CD4-positive, alpha-beta T cell treated with Interleukin-2 at 100 ng/mL for 4 hours (primary cell): ENCODE data around the gene CPLANE2.
"Not testable (repeated sequence)": the region's sequence is repeated elsewhere in the genome, so short reads cannot be mapped to it uniquely, and the experiment has no call there.

Experiments
- DNase-seq: peaks from one replicate; pipeline ENCODE4 v3.0.0-alpha.2; 2020; ENCODE audit warnings: low spot score

CPLANE2 gene

DNA sequence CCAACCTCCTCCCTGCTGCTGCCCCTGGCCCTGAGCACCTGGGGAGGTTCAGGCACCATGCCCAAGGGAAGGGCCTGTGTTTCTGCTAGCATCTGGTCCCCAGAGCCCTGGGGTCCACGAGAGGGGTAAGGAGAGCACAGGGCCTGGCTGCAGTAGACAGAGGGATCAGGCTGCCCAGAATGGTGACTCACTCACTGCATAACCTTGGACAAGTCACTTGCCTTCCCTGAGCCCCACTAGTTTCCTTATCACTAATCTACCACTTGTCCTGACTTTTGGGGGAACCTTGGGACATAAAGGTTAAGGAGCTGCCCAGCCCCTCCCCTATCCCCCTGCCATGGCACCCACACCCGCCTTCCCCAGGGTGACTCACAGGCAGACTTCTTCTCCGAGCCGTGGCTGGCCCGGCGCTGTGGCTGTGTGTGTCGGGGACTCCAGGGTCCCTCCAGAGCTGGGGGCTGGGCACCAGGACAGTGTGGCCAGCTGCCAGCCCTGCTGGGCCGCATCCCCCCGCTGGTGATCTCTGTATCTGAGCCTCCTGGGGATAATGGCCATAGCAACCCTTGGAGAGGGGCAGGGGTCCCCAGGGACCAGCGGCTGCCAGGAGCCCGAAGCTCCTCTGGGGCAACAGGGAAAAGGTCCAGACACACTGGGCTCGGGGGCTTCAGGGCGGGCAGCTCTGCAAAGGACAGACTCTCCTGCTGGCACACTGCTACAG is 28.6 kb downstream of the CPLANE2 start:
- no peak for DNase-seq

DNA sequence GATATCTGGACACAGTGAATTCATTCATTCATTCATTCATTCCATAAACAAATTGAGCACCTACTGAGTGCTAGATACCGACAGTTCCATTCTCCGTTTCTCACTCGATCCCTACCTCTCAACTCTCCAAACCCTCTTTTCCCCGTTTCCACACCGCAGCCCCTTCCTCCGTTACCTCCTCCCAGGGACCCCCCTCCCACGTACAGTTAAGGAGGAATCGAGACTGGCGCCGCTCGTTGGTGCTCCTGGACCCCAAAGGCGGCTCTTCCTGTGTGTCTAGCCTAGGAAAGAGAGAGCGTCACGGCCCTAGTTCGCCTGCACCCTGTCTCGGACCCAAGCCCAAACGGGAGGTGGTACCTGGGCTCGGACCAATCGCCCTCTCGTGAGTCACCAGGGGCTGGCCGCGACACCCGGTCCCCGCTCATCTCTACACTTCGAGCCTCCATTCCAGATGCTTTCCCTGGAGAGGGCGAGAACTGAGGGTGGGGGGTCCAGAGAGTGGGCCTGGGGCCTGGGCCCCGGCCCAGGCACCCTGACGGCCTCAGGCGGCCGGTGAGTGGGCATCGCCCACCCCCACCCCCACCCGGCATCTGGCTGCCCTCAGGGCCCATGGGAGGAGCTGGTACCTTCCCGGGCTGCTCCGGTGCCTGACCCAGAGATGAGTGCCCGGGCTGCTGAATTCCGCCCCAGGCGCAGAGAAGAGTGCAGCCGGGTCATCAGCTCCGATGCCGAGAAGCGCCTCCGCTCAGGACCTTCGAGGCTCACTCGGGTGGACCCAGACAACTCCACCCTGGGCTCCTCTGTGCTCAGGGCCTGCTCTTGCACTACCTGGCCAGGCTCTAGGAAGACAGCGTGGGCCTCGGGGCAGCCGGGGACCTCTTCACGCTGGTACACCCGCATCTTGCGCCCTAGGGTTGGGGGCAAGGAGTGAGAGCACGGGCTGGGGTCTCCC is 29.4 kb downstream of the CPLANE2 start:
- no peak for DNase-seq

DNA sequence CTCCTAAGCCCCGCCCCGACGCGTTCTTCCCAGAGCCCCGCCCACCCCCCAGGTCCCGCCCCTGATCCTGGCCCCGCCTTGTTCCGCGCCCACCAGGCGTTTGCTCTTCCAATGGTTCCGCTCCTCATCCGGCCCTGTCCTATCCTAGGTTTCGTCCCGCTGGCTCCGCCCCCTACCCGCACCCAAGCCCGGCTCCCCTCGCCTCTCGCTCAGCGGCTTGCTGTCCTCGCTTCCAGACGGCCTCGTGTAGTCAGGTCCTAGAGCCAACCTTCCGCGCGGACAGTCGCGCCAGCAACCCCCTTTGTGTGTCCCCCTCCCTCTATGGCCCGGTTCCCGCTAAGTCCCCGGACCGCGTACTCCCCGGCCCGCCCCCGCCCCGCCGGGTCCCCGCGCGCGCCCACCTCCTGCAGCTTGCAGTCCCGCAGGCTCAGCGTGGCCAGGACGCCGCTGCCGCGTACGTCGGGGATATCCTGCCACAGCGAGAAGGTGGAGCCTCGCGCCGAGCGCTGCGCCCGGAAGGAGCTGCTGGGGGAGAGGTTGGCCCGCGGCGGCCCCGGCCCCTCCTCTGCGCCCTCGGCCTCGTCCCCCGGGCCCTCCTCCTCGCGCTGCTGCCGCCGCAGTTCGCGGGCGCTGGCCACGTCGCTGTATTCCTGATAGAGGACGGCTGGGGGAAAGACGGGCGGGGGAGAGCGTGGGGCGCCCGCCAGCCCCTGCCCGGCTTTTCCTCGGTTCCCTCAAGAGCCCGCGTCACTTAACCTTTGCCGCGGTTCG is 30.3 kb downstream of the CPLANE2 start:
- DNase-seq = peak; percentile 96

DNA sequence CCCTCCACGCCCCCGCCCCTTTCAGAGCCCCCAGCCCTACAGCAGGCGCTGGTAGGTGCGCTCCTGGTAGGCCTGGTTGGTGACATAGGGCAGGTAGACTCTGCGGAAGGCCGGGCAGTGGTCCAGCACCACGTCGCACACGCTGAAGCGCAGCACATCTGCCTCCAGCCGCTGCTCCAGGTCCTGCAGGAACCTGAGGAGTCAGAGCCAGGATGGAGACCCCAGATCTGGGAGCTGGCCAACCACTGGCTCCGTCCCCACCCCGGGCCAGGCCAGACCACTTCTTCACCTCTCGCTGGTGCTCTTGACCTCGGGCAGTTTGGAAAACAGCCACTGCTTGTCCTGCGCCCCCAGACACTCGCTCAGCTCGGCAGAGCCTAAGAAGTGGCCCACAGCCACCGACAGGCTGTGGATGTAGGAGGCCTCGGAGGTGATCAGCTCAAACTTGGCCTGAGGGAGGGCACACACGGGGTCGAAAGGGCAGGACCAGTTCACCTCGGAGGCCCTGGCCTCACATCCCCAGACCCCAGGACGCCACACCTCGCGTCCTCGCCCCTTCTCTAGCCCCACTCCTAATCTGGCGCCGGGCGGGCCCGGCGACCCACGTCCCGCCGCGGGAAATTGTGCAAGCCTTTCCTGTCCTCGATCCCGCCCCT is 31.0 kb downstream of the CPLANE2 start:
- no peak for DNase-seq

DNA sequence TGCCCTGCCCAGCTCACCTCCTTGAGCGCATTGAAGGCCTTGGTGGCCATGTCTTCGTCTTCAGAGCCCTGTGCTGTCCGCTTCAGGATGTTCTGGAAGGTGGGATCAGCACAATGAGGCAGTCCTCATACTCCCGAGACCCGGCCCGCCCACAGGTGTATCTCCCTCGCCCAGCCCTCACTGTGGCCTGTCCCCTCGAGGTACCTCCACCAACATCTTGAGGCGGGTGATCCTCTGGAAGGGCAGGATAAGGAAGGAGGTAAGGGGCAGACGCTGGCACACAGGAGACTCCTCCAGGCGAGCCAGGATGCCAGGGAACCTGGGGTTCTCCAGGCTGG is 31.7 kb downstream of the CPLANE2 start:
- no peak for DNase-seq

DNA sequence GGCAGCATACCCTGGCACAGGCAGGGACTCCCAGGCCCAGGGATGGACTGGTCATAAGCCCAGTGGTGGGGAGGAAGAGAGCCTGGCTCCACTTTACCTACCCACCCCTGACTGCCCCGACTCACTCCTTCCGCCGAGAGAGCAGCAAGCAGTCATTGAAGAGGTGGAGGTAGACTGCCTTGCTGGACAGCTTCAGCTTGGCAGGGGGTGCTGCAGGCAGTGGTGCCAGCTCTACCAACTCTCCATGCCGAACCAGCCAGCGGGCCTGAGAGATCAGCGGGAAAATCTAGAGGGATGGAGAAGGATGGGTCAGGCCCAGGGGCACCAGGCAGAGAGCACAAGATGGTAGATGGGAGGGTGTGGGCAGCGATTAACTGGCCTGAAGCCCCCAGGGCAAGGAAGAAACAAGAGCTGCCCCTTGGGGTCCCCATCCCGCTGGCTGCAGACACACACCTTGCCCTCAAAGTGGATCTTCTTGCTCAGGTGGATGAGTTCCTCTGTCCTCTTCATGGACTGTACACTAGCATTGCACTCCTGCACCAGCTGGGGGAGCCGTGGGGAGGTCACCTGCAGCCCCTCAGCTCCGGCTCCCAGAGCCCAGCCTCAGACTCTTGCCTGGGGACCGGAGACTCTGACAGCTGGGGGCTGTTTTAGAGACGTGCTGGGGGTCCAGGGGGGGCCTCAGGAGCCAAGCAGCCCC is 32.2 kb downstream of the CPLANE2 start:
- DNase-seq = peak; percentile 19

DNA sequence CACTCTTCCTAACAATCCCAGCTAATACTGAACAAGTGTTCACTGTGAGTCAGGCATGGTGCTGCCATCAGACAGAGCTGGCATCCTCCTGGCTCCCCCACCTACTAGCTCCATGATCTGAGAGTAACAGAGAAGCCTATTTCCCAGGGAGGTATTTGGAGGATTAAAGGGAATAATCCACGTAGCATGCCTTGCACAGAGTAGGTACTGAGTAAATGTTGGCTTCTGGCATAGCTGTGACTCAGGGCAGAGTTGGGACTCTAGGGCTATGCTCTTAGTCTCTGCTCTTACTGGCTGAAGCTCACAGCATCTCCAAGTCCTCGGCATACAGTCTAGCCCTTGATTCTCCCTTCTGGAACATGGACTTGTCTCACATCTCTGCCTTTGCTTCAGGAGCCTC is 32.8 kb downstream of the CPLANE2 start:
- DNase-seq = no peak

DNA sequence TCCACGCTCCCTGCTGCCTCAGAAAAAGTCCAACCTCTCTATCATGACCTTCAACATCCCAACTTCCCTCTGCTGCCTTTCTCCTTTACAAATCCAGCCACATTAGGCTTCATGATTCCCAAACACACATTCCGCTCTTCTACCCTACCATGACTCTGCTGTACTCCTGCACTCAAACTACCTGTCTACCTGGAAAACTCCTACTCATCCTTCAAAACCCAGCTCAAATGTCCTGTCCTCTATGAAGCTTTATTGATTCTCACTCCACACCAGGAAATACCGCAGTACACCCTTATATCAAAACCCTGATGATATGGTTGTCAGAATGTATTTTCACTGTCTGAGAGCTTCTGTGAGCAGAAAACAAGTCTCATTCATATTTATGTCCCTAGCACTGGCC is 33.4 kb downstream of the CPLANE2 start:
- DNase-seq = no peak

DNA sequence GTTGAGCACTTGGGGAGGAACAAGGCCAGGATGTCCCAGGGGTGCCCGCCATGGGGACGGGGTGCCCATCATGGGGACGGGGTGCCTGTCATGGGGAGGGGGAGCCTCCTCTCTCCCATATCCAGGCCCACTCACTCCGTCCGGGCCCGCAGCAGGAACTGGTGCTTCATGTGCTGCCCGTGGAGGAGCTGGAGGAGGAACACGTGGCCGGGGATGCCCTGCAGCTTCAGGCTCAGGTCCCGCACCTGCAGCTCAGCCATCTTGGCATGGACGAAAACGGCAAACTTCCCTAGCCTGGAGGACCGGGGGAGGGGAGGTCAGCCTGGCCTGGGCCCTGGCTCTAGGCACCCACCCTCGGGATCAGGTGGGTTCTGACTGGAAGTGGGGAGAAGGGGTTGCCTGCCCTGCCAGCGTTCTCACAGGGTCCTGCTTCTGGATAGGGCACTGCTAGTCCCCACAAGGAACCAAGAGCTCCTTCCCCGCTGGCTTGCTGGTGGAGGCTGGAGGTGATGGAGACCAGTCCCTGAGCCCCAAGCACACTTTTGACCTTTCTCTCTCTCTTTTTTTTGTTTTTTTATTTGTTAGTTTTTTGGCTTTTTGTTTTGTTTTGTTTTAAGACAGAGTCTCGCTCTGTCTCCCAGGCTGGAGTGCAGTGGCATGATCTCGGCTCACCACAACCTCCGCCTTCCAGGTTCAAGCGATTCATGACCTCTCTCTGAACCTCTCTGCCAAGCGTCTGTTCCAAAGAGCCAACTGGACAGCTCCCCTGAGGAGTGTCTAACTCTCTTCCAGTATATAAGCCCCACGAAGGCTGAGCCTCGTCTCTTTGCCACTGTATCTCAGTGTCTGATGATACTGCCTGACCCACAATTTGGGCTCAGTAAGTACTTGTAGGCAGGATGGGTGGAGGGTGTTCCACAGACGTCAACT is 34.4 kb downstream of the CPLANE2 start:
- DNase-seq = no peak

DNA sequence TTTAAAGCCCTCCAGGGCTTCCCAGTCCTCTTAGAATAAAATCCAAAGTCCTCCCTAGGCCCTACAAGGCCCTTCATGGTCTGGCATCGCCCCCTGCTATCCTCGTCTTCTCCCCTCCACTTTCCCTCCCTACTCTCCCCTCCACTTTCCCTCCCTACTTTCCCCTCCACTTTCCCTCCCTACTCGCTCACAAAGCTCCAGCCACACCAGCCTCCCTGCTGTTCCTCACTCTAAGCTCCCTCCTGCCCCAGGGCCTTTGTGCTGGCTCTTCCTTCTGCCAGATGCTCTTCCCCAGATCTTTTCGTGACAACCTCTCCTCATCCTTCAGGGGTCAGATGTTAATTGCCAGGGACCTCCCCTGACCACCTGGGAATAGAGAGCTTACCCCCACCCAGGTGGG is 37.3 kb downstream of the CPLANE2 start:
- DNase-seq = no peak

DNA sequence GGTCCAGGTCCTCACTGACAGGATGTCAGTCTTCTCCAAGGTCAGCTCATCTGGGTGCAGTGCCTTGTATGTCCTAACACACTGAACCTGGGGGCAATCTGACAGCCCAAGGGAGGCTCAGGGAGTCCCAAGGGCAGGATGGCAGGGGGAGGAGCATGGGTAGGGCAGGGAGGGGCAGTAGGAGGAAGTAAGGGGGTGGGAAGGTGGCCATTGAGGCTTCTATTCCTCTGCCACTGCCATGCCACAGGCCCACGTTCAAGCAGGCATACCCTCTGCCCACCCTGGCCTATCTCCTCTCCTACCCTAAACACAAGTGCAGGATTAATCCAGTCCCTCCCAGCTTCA is 37.9 kb downstream of the CPLANE2 start:
- no peak for DNase-seq

DNA sequence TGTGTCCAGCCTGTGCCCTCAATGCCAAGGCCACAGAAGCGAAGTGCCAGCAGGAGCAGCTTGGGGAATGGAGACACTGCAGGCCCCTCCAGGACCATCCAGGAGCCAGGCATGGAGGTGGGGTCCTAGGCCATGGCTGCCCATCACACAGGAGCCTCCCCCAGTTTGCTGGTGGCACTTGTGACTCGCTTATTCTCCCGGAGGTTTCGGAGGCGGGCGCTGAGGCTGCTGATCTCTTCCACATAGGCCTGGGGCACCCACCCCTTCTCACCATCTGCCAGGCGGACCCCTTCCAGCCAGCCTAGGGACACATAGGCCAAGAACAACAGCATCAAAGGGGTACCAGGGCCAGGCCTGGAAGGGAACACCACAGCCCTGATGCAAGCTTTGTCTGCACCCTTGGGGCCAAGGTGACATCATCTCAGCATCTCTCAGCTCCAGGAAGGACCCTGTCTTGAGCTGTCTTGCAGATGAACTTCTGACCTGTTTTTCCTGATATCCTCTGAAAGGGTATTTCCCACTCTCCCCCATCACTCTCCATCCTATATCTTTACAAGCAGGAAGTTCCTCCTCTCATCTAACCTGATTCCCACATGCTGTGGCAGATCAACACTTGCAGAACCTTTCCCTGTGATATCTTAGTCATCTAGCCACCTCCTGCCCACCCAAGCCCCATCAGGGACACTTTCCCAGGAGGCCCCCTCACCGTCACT is 38.4 kb downstream of the CPLANE2 start:
- DNase-seq = no peak

DNA sequence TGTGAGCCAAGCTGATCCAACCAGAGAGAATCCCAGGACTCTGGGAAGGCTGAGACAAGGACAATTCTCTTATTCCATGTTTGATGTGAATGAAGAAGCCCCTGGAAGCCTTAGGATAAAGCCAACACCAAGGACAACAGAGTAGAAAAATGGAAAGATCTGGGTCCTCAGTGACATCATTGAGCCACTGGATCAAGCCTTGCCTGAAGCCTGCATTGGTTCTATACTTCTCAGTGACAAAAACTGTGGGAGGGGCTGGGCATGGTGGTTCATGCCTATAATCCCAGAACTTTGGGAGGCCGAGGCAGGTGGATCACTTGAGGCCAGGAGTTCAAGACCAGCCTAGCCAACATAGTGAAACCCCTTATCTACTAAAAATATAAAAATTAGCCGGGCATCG is 40.1 kb downstream of the CPLANE2 start:
- no peak for DNase-seq

DNA sequence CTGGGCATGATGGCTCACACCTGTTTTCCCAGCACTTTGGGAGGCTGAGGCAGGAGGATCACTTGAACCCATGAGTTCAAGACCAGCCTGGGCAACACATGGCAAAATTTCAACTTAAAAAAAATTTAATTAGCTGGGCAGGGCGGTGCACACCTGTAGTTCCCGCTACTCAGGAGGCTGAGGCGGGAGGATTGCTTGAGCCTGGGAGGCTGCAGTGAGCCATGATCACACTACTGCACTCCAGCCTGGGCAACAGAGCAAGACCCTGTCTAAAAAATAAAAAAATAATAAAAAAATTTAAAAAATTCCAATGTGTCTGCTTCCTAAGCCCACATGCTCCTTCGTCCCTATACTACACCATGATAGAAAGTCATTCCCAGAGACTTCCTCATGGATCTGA is 40.8 kb downstream of the CPLANE2 start:
- not testable (repeated sequence) for DNase-seq

DNA sequence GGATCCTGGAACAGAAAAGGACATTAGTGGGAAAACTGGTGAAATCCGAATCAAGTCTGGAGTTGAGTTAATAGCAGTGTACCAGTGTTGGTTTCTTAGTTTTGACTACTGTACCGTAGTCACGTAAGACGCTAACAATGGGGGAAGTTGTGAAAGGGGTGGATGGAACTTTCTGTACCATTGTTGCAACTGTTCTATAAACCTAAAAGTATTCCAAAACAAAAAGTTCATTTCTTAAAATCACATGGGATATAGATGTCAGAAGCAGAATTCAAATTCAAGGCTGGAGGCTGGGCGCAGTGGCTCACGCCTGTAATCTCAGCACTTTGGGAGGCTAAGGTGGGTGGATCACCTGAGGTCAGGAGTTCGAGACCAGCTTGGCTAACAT is 41.5 kb downstream of the CPLANE2 start:
- no peak for DNase-seq

DNA sequence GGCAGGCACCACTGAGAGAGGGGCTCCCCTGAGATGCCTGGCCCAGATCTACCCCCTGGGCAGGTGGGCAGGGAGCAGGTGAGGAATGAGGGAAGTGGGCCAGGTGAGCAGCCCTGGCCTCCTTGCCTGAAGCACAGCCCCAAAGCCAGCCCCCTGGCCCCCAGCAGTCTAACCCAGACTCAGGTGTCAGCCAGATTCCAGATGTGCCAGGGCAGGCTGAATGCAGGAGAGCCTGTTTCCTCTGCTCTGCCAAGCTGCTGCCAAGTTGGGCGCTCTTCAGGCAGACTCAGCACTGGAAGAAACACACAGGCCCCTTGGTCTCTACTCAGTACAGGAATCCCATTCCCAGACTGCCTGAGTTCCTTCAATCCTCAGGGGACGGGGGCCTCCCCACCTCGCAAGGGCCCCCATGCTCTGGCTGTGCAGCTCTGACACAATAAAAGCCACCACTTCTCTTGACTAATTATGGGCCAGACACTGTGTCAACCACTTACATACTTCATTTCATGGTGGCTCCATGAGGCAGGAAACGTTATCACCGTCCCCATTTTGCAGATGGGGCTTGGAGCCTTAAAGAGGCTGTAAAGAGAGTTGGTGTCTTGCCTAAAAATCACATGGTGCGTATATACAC is 45.0 kb downstream of the CPLANE2 start:
- DNase-seq = no peak

DNA sequence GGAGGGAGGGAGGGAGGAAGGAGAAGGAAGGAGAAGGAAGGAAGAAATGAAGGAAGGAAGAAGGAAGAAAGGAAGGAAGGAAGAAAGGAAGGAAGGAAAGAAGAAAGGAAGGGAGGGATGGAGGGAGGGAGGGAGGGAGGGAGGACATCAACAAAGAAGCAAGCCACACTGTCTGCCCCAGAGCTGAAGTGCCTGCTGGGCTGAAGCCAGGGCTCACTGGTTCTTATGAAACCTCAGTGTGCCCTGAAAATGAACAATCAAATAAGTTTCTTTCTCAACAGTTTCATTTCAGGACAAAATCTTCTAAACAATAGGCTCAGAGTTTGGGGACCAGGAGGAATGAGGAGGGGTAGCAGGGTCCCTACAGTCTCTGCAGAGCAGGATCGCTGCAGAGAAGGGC is 45.7 kb downstream of the CPLANE2 start:
- DNase-seq = no peak

DNA sequence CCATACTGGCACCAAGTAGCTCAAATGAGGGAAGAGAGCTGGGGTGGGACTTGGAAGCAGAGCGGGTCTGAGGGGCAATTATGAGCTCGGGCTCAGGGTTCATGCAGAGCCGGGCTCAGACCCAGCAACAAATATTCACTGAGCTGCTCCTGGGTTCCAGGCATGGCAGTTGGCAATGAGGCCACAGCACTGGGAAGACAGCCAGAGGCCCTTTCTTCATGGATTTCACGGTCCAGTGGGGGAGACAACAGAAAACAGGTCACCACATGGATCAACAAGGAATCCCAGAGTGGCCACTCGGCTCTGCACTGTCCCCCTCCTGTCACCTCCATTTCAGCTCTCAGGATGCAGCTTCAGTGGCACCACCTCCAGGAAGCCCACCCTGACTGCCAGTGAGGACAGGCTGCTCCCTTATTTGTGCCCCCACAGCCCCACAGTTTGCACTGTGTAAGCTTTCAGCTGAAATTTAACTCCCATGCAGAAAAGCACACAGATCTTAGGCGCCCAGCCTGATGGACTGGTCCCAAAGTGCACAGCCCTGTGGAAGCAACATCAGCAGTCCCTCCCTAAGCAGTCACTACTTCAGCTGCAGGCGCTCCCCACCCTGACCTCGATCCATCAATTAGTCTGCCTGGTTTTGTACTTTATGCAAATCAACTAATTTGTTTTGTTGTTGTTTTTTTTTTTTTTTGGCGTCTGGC is 46.9 kb downstream of the CPLANE2 start:
- no peak for DNase-seq

DNA sequence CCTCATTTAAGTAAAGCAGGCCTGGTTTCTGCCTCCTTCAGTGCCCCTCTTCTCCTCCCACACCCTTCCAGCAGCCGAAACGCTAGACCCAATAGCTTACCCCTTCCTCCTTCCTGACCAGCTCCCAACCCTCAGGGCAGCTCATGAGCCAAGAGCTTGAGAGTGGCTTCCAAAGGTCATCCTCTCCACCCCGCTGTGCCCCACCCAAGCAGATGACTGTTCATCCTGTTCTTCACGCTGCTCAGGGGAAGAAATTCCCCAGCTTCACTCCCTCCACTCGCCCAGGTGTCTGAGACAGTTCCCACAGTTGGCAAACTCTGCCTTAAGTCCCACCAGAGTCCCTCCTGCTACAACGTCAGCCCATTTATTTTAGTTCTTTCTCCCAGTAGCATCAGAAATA is 48.0 kb downstream of the CPLANE2 start:
- DNase-seq = no peak
